Measurements from ENCODE around the gene TXNDC11. TPM values are rescaled to one million over a fixed set of nuclear protein-coding genes. Genes with fewer than 3 reads are reported as not detected.

TXNDC11 gene
- total RNA-seq, 4 donors from 2014 or later: 69.3 to 89.4 (median 76.9) TPM

DNA sequence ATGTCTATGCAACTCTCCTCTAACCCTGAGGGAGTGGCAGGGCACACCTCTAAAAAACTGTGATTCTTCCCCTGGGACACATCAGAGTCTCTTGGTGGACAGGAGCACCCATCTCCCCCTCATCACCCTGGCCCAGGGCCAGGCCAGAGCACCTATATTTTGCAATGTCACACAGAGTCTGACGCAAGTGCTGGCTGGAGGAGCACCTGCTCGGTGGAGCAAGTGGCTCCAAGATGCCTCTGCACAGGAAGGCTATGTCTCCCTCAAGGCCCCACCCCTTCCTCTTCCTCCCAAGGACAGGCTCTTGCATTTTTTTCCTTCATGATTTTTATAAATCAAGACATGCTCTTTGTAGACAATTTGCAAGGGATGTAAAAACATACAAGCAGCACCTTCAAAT is 61.1 kb downstream of the TXNDC11 start:
- TF ChIP-seq, protein P1, sequence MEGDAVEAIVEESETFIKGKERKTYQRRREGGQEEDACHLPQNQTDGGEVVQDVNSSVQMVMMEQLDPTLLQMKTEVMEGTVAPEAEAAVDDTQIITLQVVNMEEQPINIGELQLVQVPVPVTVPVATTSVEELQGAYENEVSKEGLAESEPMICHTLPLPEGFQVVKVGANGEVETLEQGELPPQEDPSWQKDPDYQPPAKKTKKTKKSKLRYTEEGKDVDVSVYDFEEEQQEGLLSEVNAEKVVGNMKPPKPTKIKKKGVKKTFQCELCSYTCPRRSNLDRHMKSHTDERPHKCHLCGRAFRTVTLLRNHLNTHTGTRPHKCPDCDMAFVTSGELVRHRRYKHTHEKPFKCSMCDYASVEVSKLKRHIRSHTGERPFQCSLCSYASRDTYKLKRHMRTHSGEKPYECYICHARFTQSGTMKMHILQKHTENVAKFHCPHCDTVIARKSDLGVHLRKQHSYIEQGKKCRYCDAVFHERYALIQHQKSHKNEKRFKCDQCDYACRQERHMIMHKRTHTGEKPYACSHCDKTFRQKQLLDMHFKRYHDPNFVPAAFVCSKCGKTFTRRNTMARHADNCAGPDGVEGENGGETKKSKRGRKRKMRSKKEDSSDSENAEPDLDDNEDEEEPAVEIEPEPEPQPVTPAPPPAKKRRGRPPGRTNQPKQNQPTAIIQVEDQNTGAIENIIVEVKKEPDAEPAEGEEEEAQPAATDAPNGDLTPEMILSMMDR (IDR thresholded peaks at IDR 0.05): no peak
- TF ChIP-seq POLR2A (IDR thresholded peaks at IDR 0.05): no peak
- H3K4me1 ChIP-seq: peaks cover 0 to 37% (median 29%) of the 10 kb centered on the region in 4 donors
- H3K27ac ChIP-seq: peak overlapping the region in 2 of 4 donors; percentile 54 to 80
- peaks cover 0 to 85% (median 0%) of the 10 kb centered on the region in 3 donors for H3K36me3 ChIP-seq
- DNase-seq: peak in 2 of 3 donors; percentile 79 to 82
- no peaks in the 10 kb centered on the region for H3K27me3 ChIP-seq
- no peak overlapping the region for H3K4me3 ChIP-seq
- H3K9me3 ChIP-seq: no peaks in the 10 kb centered on the region

- H3K4me1 ChIP-seq: peaks cover 0 to 43% (median 30%) of the 10 kb centered on the region in 4 donors
- no peaks in the 10 kb centered on the region for H3K27me3 ChIP-seq
- peak in 1 of 3 donors; percentile 45 for DNase-seq
- TF ChIP-seq, protein P1 (IDR thresholded peaks at IDR 0.05): no peak
- TF ChIP-seq POLR2A (IDR thresholded peaks at IDR 0.05): no peak
- peaks cover 0 to 77% (median 0%) of the 10 kb centered on the region in 3 donors for H3K36me3 ChIP-seq
- H3K27ac ChIP-seq: peak overlapping the region in 2 of 4 donors; percentile 54 to 80
- no peaks in the 10 kb centered on the region for H3K9me3 ChIP-seq
- H3K4me3 ChIP-seq: no peak overlapping the region
Observed at GRCh38 chr16:11679941-11680911, 62.4 kb downstream of the TXNDC11 start.

- H3K9me3 ChIP-seq: no peaks in the 10 kb centered on the region
- peaks cover 2 to 52% (median 35%) of the 10 kb centered on the region in 4 donors for H3K4me1 ChIP-seq
- peak overlapping the region in 1 of 4 donors; percentile 80 for H3K27ac ChIP-seq
- TF ChIP-seq, protein P1 (IDR thresholded peaks at IDR 0.05): no peak
- TF ChIP-seq POLR2A (IDR thresholded peaks at IDR 0.05): no peak
- peaks cover 0 to 67% (median 0%) of the 10 kb centered on the region in 3 donors for H3K36me3 ChIP-seq
- no peak overlapping the region for H3K4me3 ChIP-seq
- H3K27me3 ChIP-seq: no peaks in the 10 kb centered on the region
- peak in 1 of 3 donors; percentile 39 for DNase-seq
Observed at GRCh38 chr16:11679250-11679649, 63.4 kb downstream of the TXNDC11 start.

DNA sequence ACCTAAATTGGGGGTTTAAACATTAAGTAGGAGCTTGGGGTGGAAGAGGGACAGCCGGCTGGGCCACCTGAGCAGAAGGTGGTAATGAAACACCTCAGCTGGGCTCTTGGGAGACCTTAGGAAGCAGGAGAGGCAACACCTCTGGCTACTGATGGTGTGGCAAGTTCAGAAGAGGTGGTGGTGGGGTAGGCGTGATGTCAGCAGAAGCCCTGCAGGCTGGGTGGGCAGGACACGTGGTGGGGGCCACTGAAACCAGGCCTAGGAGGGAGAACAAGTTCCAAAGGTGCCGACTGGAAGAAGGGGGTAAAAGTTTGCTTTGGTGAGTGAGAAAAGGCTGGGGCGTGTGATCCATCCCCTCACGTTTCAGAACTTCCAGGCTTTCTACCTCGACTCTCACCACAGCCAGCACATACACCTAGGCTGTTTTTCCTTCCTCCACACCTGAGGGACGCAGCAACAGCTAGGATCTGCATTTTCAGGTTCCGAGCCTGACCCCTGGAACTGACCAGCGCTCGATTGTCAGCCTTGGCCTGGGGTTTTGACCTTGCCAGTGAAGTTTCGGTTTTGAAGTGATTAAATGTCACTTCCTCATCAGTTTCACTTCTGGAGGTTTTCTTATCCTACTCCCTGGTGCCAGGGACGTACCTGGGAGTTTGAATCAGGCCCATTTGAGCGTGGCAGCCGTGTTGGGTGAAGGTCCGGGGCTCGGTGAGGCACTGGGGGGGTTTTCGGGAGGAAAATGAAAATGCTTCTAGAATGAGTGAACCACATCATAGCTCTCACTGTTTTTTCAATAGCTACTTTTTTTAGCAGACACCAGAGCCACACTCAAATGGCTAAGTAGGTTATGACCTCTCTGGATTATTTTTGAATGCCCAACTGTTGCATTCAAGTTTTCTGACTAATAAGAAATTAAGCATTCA is 64.4 kb downstream of the TXNDC11 start:
- Histone ChIP-seq H3K27ac (peak overlapping the region in 3 of 4 donors; percentile 25 to 72 (median 28)), H3K36me3 (peaks cover 0 to 57% (median 0%) of the 10 kb centered on the region in 3 donors), H3K4me1 (peaks cover 2 to 62% (median 41%) of the 10 kb centered on the region in 4 donors), H3K27me3 (no peaks in the 10 kb centered on the region), H3K9me3 (no peaks in the 10 kb centered on the region), H3K4me3 (no peak overlapping the region)
- DNase-seq: peak in 2 of 3 donors; percentile 37 to 47
- TF ChIP-seq POLR2A (IDR thresholded peaks at IDR 0.05): no peak
- TF ChIP-seq, protein P1 (IDR thresholded peaks at IDR 0.05): no peak

DNA sequence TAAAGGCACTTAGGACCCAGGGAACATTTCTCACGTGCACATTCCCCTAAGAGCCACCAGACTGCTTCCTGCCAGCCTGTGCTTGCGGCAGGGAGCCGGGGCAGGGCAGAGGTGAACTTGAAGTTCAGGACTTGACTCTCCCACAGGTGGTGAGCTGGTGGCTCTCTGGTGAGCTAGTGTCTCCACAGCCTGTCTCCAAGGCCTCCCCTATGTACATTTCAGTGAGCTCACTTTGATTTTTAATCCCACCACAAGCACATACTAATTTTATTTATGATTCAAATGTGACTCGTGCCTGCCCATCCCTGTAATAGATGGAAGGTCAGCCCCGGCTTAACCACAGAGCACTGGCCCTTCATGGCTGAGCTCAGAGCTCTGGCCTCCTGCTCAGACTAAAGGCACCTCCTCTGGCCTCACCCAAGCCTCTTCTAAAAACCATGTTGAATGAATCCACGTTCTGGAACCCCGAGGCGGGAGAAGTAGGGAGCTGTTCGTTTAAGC is 65.2 kb downstream of the TXNDC11 start:
- TF ChIP-seq POLR2A (IDR thresholded peaks at IDR 0.05): no peak
- TF ChIP-seq, protein P1 (IDR thresholded peaks at IDR 0.05): no peak
- Histone ChIP-seq H3K27ac (peak overlapping the region in 3 of 4 donors; percentile 25 to 72 (median 28)), H3K36me3 (peaks cover 0 to 52% (median 0%) of the 10 kb centered on the region in 3 donors), H3K4me3 (no peak overlapping the region), H3K9me3 (no peaks in the 10 kb centered on the region), H3K27me3 (no peaks in the 10 kb centered on the region), H3K4me1 (peaks cover 2 to 62% (median 41%) of the 10 kb centered on the region in 4 donors)
- peak in 2 of 3 donors; percentile 37 to 44 for DNase-seq
